Dermis microvascular lymphatic vessel endothelial cell (primary cell): ENCODE measurements around the gene ZRANB2. TPM values are rescaled to one million over a fixed set of nuclear protein-coding genes. Genes with fewer than 3 reads are reported as not detected.

Experiments
- DNase-seq, 2 donors: peaks; one replicate each; pipeline versions ENCODE4 v3.0.0 to v3.0.0-alpha.2; 2010; ENCODE audit warnings: low read depth in 2 of 2
- total RNA-seq: library from RNA; depleted of rRNA; stranded (reverse); fragments of >200 nt; gene quantifications from 2 replicates; pipeline ENCODE4 v1.2.1, GENCODE V29; 2014

Gene ZRANB2
- total RNA-seq, 1 donor from 2014 or later = 20.4 TPM

DNA sequence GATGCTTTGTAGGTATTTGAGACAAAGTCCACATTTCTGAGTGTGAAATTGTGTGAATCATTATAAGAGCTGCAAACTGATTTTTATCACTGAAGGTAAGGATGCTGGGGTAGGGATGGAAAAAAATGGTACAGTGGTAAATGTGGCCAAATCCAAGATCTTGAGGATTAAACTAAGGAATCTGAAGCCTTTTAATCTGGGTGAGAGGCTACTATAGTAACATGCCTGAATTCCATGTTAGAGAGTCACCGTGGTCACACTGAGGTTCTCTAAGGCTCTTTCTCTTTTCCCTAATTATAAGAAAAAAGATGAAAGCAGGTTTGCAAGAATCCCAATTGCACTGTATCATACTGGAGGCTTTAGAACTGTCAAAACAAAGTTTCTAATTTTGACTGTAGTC, 50.8 kb downstream of the ZRANB2 start:
- no peak for DNase-seq

DNA sequence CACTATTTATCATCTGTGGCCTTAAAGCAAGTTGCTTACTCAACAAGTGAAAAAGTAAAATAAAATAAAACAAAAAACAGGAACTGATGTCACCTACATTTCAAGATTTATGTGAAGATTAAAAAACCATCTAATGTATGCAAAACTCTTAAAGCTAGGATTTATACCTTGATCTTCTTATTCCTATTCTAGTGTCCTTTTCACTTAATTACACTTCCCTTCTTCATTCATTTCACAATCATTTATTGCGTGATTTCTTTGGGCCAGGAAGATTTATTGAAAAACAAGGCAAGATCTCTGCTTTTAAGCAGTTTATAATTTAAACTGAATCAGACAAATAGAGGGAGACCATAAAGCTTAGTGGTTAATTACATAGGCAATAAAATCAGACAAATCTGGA, 51.9 kb downstream of the ZRANB2 start:
- no peak for DNase-seq

DNA sequence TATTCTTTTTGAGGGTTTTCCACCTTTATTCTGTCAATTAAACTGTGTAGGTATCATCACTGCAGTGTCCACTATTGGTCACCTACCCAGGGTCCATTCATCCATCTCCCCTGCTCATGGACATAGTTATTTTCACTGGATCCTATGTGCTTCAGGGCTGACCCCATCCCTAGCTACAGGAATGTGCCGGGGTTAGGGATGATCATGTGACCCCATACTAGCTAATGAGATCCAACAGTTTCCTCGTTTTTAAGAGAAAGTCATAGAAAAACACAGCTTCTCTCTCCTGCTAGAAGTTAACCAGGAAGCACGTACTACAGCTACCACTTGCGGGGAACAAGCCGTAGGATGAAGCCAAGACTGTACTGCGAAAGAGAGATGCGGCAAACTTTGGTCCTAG, 52.8 kb downstream of the ZRANB2 start:
- DNase-seq = no peak

DNA sequence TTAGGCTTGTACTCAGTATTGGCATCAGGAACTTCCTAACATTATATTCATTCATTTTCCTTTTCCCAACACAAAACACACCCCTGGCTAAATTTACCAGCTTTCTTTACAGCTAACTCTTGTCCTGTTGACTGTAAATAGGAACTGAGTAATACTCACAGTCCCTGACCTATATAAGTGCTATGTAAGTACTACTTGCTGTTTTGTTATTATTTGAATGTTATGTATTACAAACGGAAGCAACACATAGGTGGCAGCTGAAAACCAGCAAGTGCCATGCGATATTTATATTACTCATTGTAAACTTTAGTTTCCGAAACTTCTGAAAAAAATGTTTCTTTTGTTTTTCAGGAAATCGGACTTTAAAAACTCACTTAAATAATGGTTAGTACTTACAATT, 54.7 kb downstream of the ZRANB2 start:
- DNase-seq = no peak

DNA sequence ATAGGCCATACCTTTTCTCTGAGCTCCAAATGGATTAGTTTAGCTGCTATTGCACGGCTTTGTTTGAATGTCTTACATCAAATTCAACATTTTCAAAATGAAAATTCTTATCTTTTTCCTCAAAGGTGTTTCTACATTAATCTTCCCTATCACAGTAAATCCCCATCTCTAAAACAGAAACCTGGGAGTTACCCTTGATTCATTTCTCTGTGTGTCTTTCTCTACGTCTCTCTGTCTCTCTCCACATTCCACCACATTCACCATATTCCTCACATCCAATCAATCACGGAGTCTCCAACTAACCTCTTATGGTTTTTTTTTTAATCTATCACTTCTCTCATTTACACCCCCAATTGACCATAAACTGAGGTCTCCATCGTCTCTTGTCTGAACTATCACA, 57.3 kb downstream of the ZRANB2 start:
- DNase-seq = no peak

DNA sequence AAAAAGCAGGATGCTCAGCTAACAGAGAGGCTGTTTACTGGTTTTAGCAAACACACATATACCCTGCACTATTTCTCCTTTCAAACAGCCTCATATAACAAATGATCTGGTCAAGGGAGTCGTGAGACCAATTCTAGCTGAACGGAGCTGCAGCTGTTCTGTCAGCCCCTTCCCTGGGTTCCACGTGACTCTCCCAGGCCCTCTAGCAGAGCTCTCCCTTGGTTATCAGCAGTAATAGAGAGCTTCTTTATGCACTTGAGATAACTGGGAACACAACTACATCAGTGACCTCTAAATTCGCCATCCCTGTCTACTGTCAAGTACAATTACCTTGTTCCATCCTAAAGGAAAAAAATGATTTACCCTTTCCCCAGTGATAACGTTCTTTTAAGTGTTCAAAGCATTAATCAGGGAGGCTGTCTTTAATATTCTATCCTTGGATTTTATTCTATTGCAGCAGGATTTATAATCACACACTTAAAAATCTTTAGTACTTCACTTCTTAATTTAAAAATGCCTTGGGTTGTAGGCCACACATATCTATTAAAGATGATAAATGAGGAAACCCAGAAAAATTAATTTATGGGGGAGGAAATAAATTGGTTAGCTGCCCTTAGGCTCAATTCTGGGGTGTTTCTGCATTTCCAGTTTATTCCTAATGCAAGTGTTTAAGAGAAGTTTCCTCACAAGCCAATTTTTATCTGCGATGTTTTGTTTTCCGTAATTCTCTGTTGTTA, 61.4 kb downstream of the ZRANB2 start:
- no peak for DNase-seq

DNA sequence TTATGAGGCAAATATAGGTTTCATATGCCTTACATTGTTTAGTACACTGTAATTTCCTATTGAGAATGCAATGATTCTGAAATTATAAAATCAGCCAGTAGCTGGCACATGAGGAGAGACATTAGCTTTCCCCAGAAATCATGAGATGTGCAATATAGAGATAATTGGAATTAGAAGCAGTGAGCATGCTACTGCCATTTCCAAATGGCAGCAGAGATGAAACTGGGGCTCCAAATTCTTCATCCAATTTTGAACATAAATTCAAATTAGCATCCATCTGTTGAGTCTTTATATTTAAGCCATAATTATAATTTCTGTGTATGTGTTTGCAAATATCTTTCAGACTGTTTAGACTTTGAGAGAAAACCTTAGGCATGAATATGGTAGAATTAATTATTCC, 62.0 kb downstream of the ZRANB2 start:
- no peak for DNase-seq

DNA sequence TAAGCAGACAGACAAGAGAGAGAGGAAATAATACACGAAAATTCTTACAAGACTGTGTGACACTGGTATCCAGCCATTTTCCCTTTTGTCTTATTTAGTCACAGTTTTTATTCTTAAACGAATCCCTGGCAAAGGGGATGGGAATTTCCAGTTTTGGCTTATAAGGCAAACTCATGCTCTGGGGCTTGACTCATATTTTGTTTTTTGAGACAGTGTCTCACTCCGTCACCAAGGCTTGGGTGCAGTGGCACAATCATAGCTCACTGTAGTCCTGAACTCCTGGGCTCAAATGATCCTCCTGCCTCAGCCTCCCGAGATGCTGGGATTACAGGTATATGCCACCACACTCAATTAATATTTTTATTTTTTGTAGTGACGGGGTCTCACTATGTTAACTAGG, 65.1 kb downstream of the ZRANB2 start:
- DNase-seq = peak; percentile 0 to 7

DNA sequence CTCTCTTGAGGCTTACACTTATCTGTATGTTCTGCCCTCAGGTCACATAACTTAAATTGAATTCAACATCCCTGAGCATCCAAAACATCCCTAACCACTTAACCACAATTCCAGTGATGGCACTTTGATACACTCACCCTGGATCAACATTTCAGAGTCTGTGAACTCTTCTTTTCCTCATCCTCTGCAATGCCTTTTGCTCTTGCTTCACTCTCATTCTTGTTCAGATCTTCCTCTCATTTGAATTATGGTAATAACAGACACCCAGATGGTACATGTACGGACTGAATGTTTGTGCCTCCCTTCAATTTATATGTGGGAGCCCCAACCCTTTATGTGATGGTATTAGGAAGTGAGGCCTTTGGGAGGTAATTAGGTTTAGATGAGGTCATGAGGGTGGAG, 66.7 kb downstream of the ZRANB2 start:
- no peak for DNase-seq

Other genes with a start within 250 kb of the ZRANB2 start
- gene PTGER3, start 33.2 kb downstream of the ZRANB2 start, total RNA-seq = under 0.01 TPM in 1 of 2 replicates, not detected in the other